CD4-positive, alpha-beta T cell treated with Interferon gamma for 1 hour (primary cell): ENCODE data around the gene PTPRE.

Experiments
- DNase-seq: peaks from one replicate; pipeline ENCODE4 v3.0.0-alpha.2; 2020

Gene PTPRE

GRCh38 chr10:128005858-128006257 is 99.0 kb downstream of the PTPRE start:
- no peak for DNase-seq

DNA sequence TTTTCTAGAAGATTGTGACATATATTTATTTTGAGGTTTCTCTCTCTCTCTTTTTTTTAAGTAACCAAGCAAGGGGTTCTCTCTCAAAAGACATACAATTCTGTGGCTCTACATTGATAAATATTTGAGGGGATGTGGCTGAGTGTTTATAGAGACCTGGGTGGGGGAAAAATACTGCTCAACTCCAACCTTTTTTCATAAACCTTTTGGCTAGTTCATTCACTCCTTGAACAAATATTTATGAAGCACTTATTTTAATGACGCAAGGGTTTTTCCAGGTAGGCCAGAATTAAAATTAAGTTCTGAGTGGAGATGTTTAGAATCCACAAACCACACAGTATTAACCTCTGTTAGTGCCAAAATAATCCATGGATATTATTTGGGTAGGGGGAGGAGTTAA is 100.2 kb downstream of the PTPRE start:
- DNase-seq: no peak

- DNase-seq: no peak
Observed at GRCh38 chr10:128007971-128008370, 101.1 kb downstream of the PTPRE start.

DNA sequence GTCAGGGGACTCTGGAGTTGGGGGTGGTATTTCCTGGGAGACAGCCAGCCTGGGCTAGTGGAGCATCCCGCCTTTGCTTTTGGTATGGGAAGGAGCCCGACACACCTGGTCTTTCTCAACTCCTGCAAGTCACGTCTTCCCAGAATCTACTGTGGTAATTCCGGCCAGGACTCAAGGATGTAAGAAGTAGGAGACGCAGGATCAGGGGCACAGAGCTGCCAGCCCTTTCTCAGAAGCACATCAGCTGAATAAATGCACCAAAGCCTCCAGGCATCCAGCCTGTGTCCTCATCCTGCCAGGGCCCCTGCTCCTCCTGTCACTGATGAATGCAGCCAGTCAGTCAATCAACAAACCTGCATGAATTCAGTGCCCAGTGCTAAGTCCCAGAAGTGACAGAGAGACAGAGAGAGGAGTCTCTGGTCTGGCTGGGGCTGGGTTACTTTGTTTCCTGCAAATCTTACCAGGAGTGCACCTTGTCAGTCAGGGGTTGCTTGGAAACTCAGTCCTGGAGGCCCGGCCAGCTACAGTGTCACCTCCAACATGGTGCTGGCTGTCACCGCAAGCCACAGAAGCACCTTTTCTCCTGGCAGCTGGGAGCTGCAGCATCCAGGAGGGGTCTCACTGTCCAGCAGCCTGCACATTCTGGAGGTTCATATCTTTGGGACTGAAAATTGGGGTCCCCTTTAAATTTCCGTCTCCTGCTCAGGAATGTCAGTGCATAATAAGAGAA is 101.8 kb downstream of the PTPRE start:
- no peak for DNase-seq

DNA sequence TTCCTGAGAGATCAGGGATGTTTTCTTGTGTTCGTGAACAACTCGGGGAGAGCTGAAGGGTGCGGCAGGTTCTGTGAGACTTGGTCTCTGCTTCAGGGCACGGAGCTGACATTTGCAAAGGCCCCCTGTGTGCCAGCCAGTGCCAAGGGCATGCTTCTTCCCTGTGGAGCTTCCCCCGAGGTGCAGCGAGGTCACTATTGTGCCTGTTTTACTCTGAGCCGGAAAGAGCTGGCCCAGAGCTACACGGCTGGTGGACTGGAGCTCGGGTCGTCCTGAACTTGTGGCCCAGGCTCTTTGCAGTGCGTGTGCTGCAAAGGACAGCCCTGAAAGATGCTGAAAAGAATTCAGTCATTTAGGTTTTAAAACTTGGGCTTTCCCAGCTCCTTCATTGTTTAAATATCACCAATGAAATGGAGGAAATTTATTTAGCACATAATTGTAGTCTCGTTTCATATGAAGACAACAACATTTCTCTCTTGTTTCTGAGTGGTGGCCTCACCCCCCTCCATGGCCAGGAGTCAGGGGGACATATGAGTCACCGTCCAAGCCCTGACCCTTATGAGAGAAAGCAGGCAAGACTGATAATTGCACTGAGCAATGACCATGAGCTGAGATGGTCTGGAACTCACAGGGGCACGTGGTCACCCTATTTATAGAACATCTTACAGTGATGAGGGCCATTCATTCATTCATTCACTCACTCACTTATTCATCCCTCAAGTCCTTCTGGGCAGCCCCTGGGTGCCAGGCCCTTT is 102.6 kb downstream of the PTPRE start:
- DNase-seq: no peak

DNA sequence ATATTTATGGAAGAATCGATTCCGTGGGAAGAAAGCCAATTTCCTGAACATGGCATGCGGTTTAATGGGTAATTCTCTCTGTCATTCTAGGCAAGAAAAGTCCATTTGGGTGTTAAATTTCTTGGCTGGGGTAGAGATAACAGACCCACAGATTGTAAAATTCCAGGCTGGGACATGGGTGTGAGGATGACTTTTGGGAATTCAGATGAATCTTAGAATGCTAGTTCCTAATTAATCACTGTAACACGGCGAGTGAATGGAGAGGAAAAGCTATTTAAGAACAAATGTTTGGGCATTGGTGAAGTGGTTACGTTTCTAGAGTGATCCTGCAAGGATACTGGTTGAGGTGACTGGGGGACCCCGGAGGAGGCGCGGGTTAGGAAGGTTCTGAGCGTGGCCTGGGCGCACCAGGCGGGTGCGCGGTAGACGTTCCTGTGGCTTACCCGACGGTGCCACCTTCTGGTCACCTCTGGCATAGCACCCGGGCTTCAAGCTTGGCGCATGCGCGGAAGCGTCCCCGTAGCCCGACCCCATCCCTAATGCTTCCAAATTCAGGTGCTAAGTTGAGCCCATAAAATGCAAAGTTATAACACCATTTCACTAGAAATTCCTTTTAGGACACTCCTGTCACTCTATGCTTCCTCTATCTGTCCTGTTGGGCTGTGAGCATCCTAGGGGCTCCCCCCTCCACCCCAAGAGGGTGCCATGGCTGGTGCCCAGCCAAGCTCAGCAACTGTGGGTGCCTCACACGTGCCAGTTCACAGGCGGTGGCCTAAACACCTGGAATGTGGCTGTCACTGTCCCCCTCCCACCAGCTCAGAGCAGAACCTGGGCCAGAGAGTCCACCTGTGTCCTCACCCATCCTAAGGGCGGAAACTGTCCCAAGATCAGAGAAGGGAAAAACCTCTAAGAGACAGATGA is 104.4 kb downstream of the PTPRE start:
- peak; percentile 80 for DNase-seq

DNA sequence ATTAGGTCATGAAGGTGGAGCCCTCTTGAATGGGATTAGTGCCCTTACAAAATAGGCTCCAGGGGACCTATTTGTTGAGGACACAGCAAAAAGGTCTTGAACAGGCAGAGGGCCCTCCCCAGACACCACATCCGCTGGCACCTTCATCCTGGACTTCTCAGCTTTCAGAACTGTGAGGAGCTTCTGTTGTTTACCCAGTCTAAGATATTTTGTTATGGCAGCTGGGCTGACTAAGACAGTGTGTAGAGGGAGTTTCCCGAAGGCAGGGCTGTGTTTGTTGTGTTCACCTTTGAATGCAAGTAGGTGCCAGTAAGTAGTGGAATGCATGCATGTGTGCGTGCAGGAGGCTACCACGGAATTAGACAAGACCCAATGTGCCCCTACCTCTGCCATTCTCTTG is 106.7 kb downstream of the PTPRE start:
- DNase-seq: no peak

GRCh38 chr10:128014236-128014635 is 107.3 kb downstream of the PTPRE start:
- no peak for DNase-seq

DNA sequence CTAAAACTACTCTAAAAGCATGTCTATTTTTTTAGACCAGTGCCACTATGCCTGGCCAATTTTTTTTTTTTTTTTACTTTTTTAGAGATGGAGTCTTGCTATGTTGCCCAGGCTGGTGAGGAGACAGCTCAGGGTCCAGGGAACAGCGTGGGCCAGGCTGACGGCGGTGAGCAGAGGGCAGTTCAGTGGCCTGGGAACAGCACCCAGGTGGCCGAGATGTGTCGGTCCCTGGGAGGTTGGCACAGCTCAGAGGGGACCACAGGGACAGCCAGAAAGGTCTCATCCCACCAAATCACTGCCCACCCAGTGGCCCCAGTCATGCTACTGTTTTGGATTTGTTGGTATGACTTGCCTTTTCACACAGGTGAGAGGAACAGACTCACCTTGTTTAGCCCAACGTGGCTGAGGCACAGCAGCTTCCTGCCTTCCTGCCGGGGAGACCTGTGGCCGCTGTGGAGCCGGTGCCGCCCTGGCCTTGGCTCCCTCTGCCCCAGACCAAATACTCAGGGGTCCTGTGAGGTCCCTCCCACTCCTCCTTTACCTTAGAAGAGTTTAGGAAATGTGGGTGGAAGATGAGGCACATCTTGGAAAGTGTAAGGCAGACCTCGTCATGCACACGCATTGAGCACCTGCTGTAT is 109.6 kb downstream of the PTPRE start:
- DNase-seq: no peak

DNA sequence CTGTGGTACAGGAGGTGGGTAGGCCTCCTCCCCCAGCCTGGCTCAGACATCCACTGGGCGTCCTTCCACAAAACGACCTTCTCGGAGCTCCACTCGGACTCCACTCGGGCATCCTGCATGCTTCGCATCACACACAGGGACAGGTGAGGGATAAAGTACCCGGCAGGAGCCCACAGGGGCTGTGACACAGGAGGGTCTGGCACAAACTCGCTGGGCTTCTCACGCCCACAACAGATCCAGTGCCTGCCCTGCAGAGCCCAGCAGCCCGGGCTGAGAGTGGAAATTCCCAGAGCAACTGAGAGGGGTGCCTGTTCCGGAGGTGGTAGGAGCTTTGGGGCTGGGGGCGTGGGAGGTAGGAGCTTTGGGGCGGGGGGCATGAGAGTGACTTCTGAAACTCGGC is 110.9 kb downstream of the PTPRE start:
- DNase-seq: no peak

DNA sequence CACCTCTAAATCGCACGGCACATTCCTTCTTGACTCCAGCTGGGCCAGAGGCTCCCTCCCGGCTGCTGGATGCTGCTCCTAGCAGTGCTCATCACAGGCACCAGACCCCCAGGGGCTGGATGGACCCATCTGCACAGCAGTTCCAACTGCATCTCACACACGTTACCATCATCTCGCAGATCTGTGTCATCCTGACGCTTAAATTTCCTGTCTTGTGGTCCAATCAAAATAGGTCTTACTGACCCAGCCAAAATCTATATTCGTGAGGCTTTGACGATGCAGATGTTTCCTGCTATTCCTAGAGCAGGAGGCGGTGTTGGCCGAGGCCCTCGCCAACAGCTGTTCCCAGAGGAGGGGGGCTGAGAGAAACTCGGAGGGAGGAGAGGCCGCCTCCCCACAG is 111.3 kb downstream of the PTPRE start:
- no peak for DNase-seq

GRCh38 chr10:128018691-128019090 is 111.8 kb downstream of the PTPRE start:
- no peak for DNase-seq

GRCh38 chr10:128022261-128023196 is 115.6 kb downstream of the PTPRE start:
- no peak for DNase-seq

DNA sequence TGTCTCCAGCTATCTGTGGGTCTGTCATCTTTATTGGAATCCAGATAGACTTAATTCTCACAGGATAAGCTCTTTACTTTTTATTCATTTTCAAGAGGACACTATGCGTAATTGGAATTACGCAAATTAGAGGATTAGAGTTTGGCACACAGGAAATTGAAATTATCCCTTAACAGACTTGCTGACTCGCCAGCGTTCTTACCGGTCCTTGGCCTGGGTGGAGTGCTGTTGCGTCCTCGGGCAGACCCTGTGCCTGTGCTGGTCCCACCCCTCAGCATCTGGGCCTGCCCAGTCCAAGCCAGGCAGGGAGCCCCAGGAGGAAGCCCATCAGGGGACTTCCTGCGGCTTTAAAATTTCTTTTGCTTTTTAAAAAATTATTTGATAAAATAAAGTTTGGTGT is 117.5 kb downstream of the PTPRE start:
- DNase-seq: no peak

GRCh38 chr10:128025437-128025836 is 118.5 kb downstream of the PTPRE start:
- no peak for DNase-seq

DNA sequence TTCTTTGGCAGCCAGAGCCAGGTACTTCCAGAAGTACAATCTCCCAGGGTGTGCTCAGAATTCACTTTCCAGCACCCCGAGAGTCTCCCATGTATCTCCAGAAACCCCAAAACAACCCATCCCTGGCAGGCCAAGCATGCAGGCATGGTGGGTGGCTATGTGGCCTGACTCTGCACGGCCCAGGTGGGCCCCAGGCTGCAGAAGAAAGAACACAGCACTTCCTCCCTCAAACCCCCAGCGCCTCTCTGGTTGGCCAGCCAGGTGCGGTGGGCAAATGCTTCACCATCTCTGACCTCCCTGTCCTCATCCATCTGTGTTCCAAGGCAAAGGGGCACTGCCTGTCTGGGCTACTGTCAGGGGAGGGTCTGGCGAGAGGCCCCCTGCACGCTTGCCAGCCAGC is 119.0 kb downstream of the PTPRE start:
- no peak for DNase-seq

DNA sequence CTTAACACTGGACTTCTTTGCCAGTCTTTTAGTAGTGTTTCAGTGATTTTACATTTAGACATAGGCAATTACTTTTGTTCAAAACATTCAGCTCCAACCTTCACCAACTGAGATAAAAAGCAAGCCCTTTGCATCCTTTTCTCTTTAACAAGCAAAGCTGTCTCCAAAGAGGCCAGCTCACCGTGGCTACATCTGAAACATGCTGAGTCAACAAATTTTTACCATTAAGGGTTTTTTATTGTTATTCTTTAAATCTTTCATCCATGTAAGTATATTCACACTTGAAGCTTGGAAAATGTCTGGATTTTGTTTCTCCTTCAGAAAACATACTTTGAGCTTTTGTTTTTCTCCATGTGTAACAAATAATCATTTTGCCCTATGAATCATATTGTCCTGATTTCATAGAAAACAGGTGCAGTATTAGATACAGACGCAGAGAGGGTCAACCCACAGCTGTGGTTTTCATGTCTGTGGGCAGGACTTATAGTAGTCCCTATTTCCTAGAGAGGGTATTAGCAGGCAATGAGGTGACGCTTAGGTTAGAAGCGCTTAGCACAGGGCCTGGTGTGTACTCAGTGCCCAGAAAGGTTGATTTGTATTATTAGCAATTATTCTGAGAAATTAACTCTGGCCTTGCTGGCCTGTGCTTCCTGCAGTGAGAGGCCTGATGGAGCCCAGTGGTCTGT is 119.9 kb downstream of the PTPRE start:
- no peak for DNase-seq

- no peak for DNase-seq
Observed at GRCh38 chr10:128027306-128027705, 120.4 kb downstream of the PTPRE start.

- no peak for DNase-seq
Observed at GRCh38 chr10:128027822-128028507, 121.1 kb downstream of the PTPRE start.

DNA sequence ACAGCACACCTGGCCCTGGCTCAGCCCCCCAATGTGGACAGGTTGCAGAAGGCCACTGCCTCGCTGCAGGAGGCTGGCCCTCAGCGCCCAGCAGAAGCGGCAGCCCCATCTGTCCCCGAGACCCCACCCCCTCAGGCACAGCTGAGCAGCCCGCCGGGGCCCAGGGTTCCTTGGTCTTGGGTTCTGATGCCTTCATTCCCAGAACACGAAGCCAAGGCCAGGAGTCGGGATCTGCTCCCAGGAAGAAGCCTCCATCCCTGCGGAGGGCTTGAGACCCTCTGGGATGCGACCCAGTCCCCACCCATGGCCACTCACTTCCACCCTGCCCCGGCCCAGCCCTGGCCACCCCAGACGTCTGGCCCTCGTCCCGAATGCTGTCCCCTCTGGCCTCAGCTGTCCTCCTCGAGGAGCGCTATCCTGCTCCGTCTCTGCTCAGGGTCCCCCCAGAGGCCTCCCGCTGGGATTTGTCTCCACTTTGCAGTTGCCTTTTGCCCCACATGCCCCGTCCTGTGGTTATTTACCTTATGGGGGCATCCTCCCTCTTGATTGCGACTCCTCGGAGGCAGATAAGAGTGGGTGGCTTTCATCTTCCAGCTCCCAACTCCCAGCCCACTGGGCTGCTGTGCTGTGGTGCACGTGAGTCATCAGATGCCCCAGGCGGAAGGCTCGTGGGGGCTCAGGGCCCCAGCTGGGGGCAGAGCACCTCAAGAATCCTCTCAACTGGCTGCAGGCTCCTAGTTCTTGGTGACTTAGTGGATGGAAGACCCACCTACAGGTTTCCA is 121.8 kb downstream of the PTPRE start:
- no peak for DNase-seq
